ENCODE measurements around the gene MIER1.
A peak's percentile ranks its signal among the peaks of the same experiment; 100 is the strongest.
"Not testable (repeated sequence)": the region's sequence is repeated elsewhere in the genome, so short reads cannot be mapped to it uniquely, and the experiment has no call there.

The MIER1 gene

GRCh38 chr1:66924756-66925557 lies at the start of gene MIER1, which contains the start of gene DNAI4:
TSS of gene MIER1 (plus strand) at chr1:66924990. CDS start at chr1:66925029, 39 bp downstream.
TSS of gene DNAI4 (minus strand) at chr1:66924856. CDS start at chr1:66924831, 25 bp downstream.
- peak; percentile 96 to 97 for DNase-seq

GRCh38 chr1:66876664-66877063 lies 48.1 kb upstream of the MIER1 start:
- DNase-seq, result no peak

- DNase-seq, result no peak
These were observed 35.8 kb upstream of the MIER1 start for GRCh38 chr1:66889030-66889429.

GRCh38 chr1:66890621-66891020 lies 34.2 kb upstream of the MIER1 start:
- DNase-seq, result no peak

GRCh38 chr1:66893712-66894111 lies 31.1 kb upstream of the MIER1 start:
- no peak for DNase-seq

GRCh38 chr1:66915203-66915602 lies 9.6 kb upstream of the MIER1 start:
- not testable (repeated sequence) for DNase-seq

- no peak for DNase-seq
These were observed 8.5 kb upstream of the MIER1 start for GRCh38 chr1:66916320-66916719.

GRCh38 chr1:66917476-66917875 lies 7.3 kb upstream of the MIER1 start:
- DNase-seq, result no peak

GRCh38 chr1:66919063-66919462 lies 5.7 kb upstream of the MIER1 start:
- DNase-seq, result no peak

- DNase-seq, result no peak
These were observed 5.0 kb upstream of the MIER1 start for GRCh38 chr1:66919828-66920227.

GRCh38 chr1:66920543-66920942 lies 4.2 kb upstream of the MIER1 start:
- no peak for DNase-seq

GRCh38 chr1:66925558-66925910 lies 744 bp downstream of the MIER1 start:
- no peak for DNase-seq

- peak; percentile 7 to 60 for DNase-seq
These were observed 1.2 kb downstream of the MIER1 start for GRCh38 chr1:66925944-66926343.

GRCh38 chr1:66927528-66927927 lies 2.7 kb downstream of the MIER1 start:
- no peak for DNase-seq

- no peak for DNase-seq
These were observed 4.4 kb downstream of the MIER1 start for GRCh38 chr1:66929146-66929688.

- DNase-seq, result no peak
These were observed 4.9 kb downstream of the MIER1 start for GRCh38 chr1:66929691-66929998.

- DNase-seq, result peak; percentile 81 to 92
These were observed 5.4 kb downstream of the MIER1 start for GRCh38 chr1:66929999-66930822.

GRCh38 chr1:66930823-66931174 lies 6.0 kb downstream of the MIER1 start:
- DNase-seq, result no peak

GRCh38 chr1:66931590-66931989 lies 6.8 kb downstream of the MIER1 start:
- DNase-seq, result peak in 1 of 2 experiments; percentile 8

- no peak for DNase-seq
These were observed 7.5 kb downstream of the MIER1 start for GRCh38 chr1:66932291-66932690.

GRCh38 chr1:66933887-66934700 lies 9.3 kb downstream of the MIER1 start:
- peak in 1 of 2 experiments; percentile 6 for DNase-seq

- DNase-seq, result no peak
These were observed 12.9 kb downstream of the MIER1 start for GRCh38 chr1:66937529-66938234.

Measured in NCI-H524 (cell line).